Central memory CD4-positive, alpha-beta T cell (primary cell): Measurements from ENCODE around the gene LPP.
A peak's percentile ranks its signal among the peaks of the same experiment; 100 is the strongest.

ENCODE experiments used
- DNase-seq: peaks from one replicate; pipeline ENCODE4 v3.0.0; 2022

The LPP gene

GRCh38 chr3:188905547-188905946, 751.6 kb downstream of the LPP start:
- no peak for DNase-seq

DNA sequence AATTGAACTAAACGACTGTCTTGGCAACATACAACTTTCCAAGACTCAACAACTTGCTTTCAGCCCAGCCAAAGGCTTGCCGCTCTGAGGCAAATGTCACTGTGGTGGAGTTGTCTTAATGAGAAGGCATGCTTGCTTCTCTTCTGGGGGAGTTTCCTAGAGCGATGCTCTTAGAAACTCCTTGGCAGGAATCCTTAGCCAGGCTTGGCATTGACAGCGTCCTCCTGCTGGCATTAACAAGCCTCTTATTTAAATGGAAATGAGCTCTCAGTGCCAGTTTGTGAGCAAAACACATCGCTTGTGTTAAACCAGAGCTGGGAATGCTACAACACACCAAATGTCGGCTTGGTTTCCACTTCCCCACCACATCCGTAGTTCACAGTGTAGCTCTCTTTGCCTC, 752.3 kb downstream of the LPP start:
- no peak for DNase-seq

DNA sequence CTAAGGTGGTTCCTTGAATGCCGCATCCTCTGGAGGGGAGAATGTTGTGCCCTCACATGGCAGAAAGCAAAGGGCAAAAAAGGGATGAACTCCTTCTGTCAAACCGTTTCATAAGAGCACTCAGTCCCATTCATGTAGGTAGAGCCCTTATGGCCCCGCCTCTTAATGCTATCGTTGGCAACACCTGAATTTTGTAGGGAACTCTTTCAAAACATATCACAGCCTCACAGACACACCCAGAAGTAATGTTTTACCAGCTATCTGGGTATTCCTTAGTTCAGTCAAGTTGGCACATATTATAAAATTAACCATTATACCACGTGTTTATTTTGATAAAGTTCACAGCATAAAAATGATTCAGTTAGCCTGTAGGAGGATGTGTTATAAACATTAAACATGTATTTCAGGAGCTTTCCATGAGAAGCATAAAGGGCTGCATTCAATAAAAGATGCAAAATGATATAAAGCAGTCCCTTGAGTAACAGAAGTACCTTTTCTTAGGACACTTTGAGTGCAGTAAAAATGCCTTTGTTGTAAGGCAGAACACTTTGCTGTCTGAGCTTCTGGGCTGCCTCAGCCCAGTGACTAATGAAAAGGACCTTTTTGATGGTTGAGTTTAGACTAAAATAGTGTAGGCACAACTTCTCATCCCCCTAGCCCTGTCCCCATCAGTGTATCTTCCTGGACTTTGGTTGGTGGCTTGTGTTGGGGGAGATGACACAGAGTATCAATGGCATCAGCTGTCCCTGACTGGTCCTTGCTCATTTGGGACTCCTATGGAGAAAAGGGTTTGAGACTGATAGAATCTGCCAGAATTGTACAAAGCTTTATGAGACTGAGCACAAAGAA, 754.3 kb downstream of the LPP start:
- DNase-seq, result no peak

DNA sequence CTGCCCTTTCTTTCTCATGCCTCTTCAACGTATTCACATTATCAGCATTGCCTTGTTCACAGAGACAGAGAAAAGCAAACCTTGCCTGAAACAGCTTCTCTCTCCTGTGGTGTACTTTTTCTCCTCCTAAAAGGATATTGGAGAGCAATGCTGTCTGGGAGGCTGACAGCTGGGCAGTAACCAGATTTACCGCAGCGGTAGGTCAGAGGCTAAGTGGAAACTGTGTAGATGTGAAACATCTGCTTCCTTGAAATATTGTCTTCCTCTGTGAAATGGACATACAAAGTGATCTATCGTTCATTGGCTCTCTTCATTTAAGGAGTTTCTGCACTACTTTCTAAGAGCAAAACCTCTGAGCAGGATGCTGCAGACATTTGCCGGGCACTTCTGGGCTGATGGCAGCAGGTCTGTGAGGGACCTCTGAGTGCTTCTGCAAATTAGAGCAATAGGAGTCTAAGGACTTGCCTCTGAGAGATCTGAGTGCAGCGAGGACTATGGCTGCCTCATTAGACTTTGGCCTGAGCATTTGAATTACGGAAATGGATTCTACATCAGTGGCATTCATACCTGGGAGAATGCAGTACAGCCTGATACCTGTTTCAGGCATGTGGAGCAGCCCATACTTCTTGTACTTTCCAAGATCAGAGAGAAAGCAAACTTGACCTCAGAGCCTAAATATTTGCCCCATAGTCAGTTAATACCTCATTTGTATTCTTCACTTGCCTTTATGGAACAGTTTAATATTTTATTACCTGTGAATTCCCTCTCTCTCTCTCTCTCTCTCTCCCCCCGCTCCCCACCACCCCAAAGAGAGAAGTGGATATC, 757.3 kb downstream of the LPP start:
- no peak for DNase-seq

- DNase-seq, result no peak
These were observed 759.1 kb downstream of the LPP start for GRCh38 chr3:188913084-188913483.

DNA sequence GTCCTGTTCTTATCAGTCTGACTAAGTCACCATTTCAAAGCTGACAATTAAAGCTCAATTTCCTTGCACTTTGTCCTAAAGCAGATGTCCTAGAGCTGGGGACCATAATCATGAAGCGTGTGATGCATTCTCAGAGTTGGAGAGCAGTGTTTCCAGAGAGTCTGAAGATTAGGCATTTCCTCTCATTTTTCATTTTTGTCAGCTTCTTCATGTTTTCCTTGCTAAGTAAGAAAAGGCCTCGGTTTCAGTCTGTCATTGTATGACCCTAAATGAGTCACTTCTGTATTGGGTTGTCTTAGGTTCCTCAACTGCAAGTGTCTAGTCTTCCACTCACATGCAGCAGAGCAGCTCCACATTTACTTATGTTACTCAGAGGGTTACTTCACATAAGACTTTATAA, 760.6 kb downstream of the LPP start:
- DNase-seq, result no peak

DNA sequence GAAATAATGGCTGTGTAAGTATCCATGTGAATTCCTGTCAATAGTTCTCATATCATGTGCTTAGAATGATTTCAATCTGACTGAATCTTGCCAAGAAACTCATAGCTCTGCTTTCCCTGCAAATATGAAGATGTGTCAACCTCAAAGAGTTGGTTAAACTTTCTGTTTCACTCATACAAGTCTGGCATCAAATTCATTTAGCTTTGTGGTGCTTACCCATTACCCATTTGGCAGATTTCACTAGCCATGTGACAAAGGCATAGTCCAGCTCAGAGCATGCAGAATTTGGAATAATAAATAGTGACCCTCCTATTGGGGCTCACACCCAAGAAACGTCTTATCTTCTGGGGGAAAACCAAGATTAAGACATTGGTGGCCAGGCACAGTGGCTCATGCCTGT, 761.2 kb downstream of the LPP start:
- no peak for DNase-seq

- peak; percentile 31 for DNase-seq
These were observed 763.0 kb downstream of the LPP start for GRCh38 chr3:188916934-188917401.

DNA sequence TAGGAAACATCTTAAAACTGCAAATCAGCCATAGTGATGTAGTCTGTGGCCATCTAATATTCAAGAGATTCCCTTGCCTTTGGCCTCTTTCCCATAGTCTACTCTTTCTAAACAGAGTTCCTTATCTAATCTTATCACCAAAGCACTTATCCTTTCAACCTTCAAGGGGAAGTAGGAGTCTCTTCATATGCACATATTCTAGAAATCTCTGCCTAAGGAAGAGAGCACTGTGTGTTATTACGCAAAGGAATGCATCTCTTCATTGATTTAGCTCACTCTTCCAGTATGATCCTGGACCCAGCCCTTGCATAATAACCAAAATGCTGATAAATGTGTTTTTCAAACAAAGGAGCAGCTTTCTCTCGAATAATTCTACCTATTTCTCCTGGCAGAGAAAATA, 764.1 kb downstream of the LPP start:
- no peak for DNase-seq

GRCh38 chr3:188923671-188924070, 769.7 kb downstream of the LPP start:
- no peak for DNase-seq

- no peak for DNase-seq
These were observed 771.4 kb downstream of the LPP start for GRCh38 chr3:188925376-188925775.

DNA sequence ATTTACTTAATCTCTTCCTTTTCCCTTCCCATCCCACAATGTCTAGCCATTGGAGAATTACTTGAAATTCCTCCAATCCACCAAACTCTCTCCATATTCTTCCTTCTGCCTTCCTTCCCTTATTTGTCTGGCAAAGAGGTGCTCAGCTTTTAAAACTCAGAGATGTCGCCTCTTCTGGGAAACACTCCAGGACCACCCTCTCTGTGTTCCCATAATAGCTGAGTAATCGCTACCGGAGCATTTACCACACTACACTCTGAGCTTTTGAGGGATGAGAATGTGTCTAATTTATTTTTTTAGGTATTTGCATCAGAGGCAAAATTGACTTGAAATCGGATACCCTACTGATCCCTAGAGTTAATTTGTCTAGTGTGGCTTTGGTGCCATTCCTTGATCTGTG, 772.2 kb downstream of the LPP start:
- no peak for DNase-seq

DNA sequence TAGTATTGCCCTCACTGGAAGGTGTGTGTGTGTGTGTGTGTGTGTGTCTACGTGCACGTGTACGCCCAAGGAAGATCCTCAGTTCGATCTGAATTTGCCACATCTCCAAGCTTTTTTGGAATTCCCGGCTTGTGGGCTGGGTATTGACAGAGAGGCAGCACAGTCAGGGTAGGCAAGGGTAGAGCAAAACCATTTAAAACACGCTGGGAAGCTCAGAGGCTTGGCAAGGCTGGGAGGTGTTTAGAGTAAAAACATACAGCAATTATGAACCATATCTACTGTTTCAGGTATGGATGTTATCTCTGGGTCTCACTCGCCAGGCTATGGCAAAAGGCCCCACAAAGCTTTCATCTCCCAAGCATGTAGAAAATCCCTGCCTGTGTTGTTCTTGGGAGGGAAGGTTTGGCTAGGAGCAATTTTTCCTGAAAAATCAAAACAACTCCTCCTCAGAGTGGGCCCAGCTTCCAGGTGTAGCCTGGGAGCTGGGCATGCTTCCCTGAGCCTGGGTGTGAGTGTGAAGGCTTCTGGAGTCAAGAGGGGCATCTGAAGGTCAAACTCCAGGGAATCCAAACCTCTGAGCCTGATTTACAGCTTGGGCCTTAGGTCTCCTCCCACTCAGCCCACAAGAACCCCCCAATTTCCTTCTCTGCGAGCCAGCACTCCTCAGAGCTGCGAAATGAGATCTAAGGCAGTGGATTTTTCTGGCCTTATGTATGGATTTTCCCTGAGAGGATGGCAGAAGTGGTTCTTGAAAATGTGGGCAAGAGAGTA, 773.0 kb downstream of the LPP start:
- DNase-seq, result no peak

DNA sequence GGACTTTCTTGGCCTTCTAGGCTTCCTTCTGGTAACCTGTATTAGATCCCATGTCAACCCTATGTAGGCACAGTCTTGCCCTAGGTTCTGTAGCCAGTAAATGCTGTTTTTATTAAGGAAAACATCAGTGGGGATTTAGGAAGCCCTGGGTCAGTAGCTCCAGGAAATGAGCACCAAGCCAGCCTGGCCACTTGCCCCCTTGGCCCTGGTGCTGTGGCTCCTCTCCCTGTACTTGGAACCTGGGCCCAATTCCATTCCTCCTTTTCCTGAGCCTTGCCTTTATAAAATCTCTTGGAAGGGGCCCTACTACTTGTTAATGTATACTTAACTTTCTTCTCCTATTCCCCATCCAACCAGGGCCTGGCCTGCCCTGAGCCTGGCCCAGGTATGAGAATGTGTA, 774.0 kb downstream of the LPP start:
- no peak for DNase-seq

GRCh38 chr3:188929137-188929536, 775.2 kb downstream of the LPP start:
- DNase-seq, result no peak

- DNase-seq, result no peak
These were observed 777.1 kb downstream of the LPP start for GRCh38 chr3:188931036-188931435.

GRCh38 chr3:188931531-188931930, 777.6 kb downstream of the LPP start:
- no peak for DNase-seq

DNA sequence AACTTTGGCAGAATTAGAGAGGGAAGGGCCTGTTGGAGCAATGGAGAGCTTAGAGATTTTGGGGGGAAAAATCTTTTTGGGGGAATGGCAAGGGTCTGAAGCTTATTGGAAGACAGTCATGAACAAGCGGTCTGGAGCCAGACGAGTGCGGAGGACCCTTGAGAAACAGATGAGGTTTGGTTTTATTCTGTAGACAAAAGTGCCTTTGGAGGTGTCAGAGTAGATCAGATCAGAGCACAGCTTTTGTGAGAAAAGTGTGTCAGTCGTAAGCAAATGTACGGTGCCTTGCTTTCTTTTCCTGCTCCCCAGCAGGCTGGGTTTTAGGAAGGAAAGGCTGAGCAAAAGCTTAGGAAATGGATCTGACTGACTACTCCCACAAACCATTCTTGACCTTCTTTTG, 781.0 kb downstream of the LPP start:
- DNase-seq, result no peak

DNA sequence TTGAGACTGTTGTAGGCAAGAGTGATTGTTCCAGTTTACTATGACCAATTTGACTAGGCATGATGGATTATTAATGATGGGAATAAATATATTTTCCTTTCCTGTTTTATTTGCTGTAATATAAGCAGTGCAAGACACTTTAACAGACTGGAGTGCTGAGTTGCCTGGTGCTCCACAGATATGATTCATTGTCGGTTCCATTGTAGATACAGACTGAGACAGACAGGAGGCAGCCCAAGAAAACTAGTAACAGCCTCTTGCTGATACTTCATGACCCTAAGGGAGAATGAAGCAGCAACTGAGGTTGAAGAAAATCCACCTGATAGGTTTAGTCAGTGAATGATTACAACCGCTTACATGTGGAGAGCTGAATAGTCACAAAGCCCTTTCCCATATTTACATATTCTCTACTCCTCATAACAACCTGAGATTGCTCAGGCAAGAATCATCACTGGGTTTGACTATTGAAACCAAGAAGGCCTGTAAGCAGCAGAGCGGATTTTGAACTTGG, 782.7 kb downstream of the LPP start:
- DNase-seq, result no peak

- DNase-seq, result no peak
These were observed 783.4 kb downstream of the LPP start for GRCh38 chr3:188937389-188937788.

- DNase-seq, result no peak
These were observed 785.0 kb downstream of the LPP start for GRCh38 chr3:188938999-188939398.

DNA sequence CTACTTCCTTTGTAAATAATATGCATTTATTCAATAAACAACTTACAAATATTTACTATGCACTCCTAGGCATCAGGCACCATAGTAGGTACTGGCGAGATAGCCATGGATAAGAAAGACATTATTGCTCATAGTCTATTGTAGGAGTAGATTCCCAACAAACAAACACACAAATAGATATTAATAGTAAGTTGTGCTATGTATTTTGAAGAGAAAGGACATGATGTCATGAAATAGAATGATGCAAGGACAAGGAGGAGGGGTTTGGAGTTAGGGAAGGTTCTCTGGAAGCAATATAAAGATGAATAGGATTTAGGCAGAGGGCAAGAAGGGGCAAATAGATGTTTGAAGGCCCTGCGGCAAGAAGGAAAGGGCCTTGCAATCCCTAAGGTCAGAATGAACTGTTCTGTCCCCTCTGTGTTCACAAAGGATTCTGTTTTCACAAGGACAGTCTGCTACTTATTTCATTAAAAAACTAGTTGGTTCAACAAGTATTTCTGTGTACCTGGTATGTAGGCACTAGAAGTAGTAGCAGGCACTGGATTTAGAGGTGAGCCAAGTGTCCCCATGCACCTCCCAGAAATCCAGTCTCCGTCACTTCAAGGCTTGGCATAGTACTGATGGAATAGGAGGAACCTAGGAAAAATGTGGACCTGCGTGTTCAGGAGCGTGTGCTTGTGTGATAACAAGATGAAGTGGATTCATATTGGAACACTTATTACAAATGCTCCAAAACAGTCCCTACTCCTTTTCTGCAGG, 786.0 kb downstream of the LPP start:
- no peak for DNase-seq
